Dermis microvascular lymphatic vessel endothelial cell (primary cell): ENCODE results near the gene PID1. TPM values are rescaled to one million over a fixed set of nuclear protein-coding genes. Genes with fewer than 3 reads are reported as not detected.

Source experiments
- DNase-seq, 2 donors: peaks; one replicate each; pipeline versions ENCODE4 v3.0.0 to v3.0.0-alpha.2; 2010; ENCODE audit warnings: low read depth in 2 of 2
- total RNA-seq: library from RNA; depleted of rRNA; stranded (reverse); fragments of >200 nt; gene quantifications from 2 replicates; pipeline ENCODE4 v1.2.1, GENCODE V29; 2014

PID1 gene
- total RNA-seq, 1 donor from 2014 or later: 0.26 TPM

DNA sequence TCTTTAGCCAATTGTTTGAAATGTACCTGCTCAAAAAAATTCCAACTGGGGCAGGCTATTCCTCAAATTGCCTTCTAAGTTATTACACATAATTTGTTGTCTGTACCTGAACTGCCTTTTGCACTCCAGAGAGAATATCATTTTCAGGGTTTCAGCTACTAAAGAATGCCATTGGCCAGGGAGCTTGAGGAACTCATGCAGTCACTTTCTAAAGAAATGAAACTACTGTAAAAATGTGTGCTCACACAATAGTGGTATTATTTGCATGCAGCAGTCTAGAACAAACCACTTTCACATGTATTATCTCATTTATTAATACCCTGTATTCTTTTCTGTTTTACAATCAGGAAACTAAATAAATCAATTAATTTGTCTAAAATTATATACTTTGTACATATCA, 152.2 kb downstream of the PID1 start:
- DNase-seq: no peak

DNA sequence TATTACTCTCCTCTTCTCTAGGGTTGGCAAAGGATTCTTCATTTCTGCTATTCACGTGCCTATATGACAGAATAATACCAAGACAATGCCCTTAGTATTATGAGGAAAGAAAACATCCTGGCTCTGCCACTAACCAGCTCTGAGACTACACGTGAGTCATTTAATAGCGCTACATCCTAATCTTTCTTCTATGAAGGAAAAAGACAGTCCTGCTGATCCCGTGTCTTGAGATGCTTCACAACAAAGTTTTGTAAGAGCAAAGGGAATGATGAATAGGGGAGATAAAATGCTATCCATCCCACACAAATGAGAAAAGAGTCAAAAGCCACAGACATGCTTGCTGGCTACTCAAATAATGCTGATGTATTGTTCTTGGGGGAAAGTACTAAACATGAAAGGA, 152.8 kb downstream of the PID1 start:
- DNase-seq: no peak

DNA sequence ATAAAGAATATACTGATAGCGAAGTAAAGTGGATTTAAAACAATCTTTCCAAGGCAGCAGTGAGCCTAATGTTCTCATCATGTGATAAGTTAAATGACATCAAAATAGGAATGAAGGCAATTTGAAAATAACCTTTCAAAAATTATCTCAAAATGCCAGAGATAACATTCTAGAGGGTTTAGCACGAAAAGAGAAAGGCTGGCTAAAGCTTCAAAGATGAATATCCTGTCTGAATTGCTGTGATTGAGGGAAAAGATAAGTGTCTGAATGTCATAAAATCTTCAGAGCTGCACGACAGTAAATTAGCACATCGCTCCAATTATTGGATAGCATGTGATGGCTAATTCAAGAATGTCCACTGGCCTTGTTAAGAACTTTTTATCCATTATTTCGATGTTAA, 159.3 kb downstream of the PID1 start:
- DNase-seq: no peak

DNA sequence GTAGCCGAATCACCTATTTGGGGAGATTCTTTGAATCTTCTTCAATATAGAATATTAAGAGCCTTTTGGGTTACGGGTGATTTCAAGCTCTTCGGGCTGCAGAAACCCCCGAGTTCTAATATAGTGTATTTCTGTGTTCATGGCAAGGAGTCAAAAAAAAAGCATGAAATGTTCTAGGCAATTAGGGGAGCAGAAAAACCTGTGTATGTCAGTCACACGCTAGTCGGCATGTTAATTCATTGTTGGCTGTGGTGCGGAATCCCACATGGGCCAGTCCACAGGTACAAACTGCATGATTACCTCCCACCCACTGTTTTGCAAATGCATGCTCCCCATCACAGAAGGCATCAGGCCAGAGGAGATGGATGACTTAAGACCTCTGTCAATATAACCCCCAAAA, 161.9 kb downstream of the PID1 start:
- no peak for DNase-seq

DNA sequence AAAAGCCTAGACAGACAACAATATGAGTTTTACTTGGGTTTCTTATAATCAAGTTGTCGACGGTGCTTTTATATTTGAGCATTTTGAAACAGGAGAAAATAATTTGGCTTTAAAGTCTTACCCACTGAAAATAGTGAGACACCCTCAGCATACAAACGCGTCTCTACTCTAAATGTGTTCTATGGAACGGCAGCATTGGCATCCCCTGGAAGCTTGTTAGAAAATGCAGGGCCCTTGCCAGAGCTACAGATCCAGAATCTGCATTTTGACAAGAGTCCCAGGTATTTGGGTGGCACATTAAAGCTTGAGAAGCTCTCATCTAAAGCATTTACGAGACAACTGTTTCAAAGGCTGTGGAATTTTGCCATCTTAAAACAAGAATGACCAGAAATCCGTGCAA, 163.5 kb downstream of the PID1 start:
- DNase-seq: no peak

DNA sequence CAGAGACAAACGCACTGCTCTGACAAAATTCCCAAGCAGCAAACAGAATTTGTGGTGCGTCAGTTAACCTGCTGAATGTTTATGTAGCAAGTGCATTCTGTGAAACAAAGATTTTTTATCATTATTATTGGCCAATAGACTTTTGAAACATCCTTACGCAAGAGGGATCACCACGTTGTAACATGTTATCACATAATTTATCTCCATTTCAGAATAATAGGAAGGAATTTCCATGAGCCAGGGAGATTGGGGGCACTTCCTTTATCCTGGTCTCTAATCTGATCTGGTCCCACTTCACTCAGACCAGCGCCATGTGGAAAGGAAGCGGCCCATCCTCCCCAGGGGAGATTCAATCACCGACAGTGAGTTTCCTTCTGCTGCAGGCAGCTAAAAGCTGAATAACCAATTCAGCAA, 166.1 kb downstream of the PID1 start:
- DNase-seq: no peak

DNA sequence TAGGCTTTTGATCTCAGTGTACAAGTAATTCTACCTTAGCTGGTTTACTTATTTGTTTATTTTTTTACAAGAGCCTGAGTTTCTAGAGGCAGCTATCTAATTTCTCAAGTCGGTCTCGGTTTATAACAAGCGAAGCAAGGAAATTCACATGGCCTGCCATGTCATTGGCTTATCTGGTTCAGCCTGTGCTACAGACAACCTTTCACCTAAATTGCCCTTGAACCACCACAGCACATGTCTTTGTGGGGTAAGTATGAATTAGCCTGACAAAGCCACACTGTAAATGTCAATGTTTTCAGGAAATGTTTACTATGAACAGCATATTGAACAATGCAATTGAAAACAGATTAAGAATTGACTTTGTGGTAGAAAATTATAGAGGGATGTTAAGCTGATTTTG, 167.1 kb downstream of the PID1 start:
- no peak for DNase-seq

DNA sequence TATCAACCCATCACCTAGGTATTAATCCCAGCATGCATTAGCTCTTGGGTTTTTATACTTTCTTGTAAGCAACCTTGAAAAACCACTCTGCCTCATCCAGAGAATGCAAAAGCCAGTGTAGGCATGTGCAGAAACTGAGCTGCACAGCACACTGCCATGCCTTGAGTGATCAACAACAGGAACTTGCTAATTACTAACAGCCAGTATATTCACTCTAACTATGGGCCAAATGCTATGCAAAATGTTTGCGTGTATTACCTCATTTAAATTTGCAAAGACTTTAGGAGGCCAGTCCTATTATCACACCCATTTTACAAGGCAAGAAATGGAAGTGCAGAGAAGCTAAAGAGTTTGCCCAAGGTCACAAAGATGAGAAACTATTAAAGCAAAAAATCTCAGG, 169.8 kb downstream of the PID1 start:
- no peak for DNase-seq

DNA sequence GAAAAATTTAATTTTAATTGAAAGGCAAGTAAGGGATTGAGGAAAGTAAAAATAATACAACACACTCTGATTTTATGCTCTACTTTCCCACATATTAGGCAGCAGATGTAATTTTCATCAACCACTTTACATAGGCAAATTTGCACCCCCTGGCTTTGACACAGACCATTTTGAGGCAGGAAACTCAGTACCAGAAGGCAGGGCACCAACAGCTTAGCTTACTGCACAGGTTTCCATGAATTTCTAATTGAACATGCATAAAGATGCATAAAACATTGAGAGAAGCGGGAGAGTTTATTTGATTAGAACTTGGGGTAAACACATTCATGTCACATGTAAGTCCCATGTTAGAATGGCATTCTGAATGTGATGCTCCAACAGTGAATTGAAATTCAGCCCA, 171.9 kb downstream of the PID1 start:
- DNase-seq: no peak

DNA sequence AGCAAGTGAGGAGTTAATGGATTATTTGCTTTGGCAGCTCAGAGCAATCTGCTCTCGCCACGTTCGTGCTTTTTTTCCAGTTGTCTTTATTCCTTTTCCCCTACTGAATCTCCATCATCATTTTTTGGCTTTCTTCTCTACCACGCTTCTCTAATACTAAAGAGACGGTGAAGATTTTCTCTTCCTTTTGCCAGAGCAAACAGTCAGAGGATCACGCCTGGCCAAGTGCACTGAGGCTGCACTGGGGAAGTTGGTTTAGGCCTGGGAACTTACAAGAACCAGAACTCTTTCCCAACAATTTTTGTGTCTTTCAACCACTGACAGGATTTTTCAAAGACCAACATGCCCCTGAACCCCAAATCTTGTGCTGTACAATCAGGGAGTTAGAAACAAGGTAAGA, 172.3 kb downstream of the PID1 start:
- DNase-seq: no peak

DNA sequence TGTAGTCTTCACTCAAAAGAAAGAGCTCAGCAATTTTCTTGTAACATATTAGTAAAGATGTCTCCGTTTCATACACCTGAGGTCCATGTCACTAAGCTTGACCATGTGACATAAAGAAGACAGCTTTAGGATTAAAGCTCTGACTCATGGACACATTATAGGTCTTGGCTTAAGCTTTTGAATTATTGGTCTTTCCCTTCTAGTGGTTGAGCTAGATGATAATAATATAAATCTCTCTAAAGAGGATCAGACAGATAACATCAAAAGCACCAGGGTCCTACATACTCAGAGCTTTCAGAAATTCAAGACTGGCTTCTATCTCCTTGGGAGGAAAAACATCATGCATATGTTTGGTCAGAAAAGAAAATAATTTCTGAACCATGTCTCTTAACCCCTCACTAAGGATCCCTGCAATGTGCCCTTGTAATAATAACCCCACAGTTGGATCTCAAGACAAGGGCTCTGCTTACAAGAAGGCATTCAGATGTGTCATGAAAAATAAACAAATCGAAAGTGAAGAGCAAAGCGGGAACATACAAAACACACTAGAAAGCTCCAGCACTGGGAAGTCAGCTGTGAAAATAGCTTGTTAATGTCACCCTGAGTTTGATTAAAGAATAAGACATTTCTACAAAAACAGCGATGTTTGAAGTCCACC, 174.5 kb downstream of the PID1 start:
- DNase-seq: no peak

DNA sequence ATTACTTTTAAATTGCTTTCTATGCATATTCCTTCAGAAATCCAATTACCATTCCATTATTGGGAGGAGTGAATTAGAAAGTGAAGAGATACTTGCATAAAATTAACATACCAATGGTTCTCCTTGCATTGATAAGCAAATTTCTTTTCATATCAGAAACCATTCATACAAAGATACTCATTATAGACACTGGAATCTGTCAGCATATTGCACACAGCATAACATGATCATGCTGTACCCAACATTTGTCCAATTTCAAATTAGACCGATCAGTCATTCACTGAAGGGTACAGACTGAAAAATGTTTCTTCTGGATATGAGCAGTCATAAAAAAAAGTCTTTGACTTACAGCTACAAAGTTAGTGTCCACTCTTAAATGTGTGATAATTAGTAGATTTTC, 175.6 kb downstream of the PID1 start:
- no peak for DNase-seq

DNA sequence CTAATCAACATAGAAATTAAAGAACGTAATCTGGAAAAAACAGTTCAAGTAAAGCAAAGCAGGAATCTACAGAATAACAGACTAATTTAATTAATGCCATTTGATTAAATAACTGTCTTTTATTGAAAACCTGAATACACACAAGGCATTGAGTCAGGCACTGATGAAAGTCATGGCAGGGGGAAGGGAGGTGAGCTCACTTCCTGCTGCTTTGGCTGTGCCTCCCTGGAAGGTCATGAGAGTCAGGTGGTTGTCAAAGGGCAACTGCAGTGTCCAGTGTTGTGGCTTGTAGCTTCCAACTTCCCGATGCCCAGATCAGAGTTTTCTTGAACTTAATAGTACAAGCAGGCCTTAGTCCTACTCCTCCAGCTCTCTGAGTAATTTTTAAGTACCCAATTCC, 180.9 kb downstream of the PID1 start:
- no peak for DNase-seq

DNA sequence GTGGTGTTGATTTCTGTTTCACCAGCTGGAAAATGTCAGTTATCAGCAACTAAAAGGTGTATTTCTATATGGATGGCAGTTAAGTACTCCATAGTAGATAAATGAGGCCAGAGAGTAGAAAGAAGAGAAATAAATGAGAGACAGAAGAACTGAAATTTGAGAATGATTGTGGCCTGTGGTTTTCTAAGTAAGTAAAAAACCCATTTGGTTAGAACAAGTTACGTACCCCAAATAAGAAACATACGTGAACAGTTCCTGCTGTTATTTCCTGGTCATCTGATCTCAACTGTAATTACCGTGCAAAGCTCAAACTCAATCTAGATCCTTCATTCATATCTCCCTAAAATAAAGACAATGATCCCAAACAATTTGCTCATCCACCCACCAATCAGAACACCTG, 181.3 kb downstream of the PID1 start:
- no peak for DNase-seq

DNA sequence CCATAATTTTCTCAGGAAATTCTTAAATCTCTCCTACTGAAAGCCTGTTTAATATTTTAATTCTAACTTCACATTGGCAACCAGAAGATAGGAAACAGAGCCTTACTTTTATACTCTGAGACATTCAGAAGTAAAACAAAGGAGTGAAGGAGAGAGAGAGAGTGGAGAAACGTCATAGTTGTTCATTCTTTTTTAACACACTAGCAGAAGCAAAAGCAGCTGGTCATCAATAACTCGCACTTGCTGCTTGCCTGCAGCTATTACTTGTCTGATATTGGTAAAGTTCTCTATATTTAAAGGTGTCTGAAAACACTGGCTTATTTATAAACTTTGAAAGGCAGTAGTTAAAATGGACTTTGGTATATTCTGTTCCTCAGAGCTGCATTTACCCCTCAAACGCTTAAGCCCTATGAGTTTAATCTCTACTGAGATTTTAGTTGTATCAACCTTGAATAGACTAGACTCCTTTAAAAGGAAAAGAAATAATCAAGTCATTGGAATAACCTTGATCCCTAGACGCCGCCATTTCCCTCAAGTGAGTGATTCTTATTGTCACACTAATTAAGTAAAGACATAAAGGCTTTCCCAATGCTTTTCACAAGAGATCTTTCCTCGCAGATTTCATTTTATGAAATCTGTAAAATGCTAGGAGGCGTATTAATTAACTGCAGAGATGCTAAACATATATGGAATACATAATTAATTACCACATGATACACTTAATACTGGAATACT, 182.0 kb downstream of the PID1 start:
- no peak for DNase-seq

DNA sequence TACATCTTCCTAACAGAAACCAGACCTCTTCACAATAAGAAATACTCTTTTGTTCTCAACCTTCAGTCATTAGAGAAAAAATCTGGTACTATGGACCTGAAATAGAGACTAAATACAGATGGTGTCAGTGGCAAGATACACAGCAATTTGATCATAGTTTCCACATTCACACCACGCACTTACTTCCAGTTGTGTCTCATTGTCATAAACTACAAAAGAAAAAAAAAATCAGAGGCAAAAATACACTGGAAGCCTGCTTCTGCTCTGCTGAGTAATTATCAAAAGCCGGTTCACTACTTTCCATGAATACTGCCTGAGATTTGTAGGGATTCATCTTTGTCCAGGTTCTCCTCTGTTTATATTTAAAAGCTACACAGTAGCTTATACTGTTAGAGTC, 182.6 kb downstream of the PID1 start:
- no peak for DNase-seq

DNA sequence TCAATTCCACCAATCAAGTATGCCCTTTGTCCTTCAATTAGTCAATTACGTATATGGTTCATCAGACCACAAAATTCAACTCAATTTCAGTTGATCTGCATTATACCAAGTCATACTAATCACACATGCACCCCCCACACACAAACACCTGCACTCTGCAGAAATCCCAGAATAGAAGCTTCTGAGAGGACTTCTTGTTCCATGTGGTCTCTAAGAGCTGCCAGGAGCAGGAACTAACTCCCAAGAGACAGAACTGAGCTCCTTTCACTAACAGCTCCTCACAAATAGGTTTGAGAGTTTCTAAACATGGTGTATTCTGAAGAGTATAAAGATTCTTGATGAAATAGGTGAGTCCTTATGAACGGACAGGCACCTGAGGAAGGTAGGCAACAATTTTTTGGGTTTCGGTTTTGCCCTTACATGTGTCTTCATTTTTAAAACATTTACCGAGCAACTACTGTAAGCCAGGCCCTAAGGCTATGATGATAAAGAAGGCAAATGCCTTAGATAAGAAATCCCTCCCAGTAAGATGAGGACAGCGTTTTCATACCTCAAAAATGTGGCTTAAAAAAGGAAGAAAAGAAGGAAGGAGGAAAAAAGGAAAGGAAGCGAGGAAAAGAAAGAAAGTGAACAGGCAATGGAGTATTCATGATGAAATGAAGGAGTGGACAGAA, 183.1 kb downstream of the PID1 start:
- DNase-seq: no peak

DNA sequence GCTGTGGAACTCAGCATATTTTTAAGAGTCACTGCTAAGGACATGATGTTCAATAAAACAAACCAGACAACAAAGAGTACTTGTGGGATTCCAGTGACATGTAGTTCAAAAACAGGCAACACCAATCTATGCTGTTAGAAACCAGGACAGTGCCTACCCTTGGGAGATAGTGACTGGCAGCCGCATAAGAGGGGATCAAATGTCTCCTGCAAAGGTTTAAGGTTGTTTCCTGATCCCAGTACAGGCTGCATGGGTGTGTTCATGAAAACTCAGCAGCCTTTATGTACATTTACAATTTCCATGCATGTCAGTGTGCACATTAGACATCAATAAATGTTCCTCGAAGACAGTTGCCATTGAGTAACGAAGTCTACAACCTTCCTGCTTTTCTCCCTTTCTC, 183.8 kb downstream of the PID1 start:
- no peak for DNase-seq

DNA sequence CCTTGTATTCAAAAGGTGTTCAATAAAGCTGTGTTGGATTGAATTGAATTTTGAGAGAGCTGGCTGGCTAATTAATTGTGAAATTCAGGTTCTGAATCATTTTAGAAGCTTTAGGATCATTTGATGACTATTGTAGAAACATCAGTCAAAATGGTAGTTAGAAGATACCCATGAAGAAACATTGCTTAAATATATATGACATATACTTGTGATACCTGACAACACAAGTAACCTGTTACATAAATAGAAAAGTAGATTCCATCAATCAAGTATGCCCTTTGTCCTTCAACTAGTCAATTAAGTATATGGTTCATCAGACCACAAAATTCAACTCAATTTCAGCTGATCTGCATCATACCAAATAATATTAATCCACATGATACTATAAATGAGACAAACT, 185.6 kb downstream of the PID1 start:
- no peak for DNase-seq

DNA sequence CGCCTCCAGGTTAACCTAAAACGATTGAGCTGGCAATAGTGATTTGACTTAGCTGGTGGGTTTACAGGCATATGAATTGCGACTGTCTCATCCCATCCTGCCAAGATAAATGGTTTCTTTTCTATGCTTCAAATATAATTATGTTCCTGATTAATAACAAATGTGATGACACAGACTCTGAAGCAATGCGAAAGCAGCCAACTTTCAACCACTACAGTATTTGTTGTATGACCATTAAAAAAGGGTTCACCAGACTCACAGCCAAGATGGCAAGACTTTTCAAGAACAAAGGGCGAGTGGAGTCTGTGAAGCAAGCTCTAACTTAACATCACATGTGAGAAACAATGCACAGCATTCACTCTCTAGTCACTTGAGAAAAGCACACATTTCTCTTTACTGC, 186.6 kb downstream of the PID1 start:
- DNase-seq: no peak

DNA sequence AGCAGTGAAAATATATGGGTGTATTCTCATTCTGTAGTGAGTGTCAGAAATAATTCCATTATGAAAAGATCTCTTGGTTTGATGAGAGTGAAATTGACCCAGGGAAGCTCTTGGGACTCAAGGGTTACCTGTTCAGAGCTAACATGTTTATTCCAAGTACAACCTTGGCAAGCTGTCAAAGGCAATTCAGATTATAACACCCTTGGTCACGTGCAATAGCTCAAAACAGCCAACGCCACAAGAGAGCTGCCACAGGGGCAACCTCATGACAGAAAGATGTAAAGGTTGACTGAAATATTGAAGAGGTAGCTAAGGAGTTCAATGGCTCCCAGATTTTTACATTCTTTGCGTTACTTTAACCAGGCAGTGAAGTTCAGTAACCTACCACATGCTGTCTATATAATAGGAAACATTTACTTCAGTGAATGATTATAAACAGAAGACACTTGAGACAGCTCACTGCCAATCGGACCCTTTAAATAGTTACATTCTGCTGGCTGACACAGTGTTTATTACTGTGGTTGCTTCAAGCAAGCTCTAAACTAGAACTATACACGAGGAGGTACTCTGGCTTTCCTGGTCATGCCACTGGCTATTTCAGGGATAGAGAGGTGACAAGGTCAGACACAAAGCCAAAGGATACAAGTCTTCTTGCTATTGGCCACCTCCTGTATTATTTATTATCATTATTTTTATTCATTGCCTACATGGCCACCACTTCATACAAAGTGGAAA, 187.3 kb downstream of the PID1 start:
- DNase-seq: no peak

DNA sequence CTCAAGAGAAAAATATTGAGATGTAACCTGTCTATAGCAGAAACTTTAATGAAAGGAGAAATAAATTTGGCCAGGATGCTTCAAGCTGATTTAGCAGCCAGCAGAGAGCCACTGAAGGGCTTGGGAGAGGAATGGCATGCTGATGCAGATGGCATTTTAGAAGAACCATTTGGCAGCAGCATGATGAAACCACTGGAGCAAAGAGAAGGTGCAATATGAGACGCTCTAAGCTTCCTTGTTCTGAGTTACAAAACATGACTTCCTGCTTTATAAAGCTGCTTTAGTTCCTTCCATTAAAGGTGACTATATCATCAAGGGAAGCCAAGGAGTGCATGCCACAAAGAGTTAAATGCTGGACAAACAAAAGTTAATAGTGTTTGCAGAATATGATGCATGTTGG, 189.7 kb downstream of the PID1 start:
- DNase-seq: no peak
